Activated naive CD8-positive, alpha-beta T cell (primary cell): ENCODE data around the gene GALNT9.
"Not testable (repeated sequence)": the region's sequence is repeated elsewhere in the genome, so short reads cannot be mapped to it uniquely, and the experiment has no call there.

ENCODE experiments used
- H3K27ac Mint-ChIP-seq: one replicate; pipeline ENCODE4 v1.8.0; 2021; ENCODE audit warnings: mixed read lengths
- H3K27me3 Mint-ChIP-seq: one replicate; pipeline ENCODE4 v1.8.0; 2021; ENCODE audit warnings: mixed read lengths
- H3K36me3 Mint-ChIP-seq: one replicate; pipeline ENCODE4 v1.8.0; 2021; ENCODE audit warnings: mixed read lengths
- H3K4me1 Mint-ChIP-seq: one replicate; pipeline ENCODE4 v1.8.0; 2021; ENCODE audit warnings: low read depth, mixed read lengths
- H3K4me3 Mint-ChIP-seq: one replicate; pipeline ENCODE4 v1.8.0; 2021; ENCODE audit warnings: mild to moderate bottlenecking, mixed read lengths
- H3K9me3 Mint-ChIP-seq: one replicate; pipeline ENCODE4 v1.8.0; 2021; ENCODE audit warnings: low read depth, mixed read lengths

Gene GALNT9

DNA sequence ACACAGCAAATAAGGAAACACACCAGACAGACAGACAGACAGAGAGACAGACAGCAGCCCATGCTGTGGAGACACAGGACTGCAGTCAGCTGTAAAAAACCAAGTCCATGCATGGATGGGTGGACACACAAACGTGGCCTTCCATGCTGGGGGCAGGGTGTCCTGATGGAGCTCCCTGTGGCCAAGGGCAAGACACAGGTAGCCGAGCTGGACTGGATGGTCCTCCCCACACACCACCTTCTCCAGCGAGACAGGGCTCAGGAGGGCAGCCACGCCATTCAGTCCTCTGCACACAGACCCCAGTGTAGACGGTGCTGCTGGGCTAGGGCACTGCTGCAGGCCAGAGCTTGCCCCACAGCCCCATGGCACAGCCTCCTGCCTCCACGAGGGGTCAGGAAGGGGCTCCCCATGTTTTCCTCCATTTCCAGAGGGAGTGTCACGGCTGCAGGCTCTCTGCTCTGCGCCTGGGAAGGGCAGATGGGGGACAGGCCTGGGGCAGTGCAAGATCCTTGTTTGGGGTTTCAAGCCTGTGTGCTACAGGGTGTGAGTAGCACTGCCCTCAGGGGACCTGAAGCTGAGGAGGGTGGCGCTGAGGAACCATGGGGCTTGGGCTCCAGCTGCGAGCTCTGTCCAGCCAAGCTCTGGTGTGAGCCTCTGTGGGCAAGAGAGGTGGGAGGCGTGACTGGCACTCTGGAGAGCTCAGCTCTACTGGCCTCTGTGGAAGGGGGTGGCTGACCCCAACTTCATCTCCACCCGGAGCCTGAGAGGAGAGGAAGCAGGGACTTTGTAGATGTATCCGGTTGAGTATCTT lies 67.9 kb downstream of the GALNT9 start:
- Mint-ChIP-seq H3K9me3 (no peaks in the 10 kb centered on the region), H3K36me3 (no peaks in the 10 kb centered on the region), H3K4me1 (no peaks in the 10 kb centered on the region), H3K4me3 (no peak overlapping the region), H3K27ac (no peak overlapping the region), H3K27me3 (peaks cover 4% of the 10 kb centered on the region)

DNA sequence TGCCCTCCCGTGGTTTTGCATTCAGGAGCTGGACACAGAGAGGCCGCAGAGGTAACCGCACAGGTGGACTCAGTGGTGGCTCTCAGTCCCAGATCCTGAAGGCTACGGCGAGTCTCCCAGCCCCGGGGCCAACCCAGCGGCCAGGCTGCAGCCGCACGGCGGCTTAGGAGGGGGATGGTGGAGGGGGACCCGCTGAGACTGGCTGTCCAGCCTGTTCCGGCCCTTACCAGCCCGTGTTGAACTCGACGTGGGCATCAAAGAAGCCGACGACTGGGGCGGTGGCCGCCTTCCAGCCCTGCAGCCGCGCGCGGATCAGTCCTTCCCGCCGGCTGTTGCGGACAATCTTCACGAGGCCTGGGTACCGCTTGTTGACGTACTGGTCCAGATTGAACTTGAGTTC lies 68.7 kb downstream of the GALNT9 start:
- Mint-ChIP-seq H3K36me3 (no peaks in the 10 kb centered on the region), H3K4me1 (no peaks in the 10 kb centered on the region), H3K4me3 (no peak overlapping the region), H3K27ac (no peak overlapping the region), H3K27me3 (peaks cover 4% of the 10 kb centered on the region), H3K9me3 (no peaks in the 10 kb centered on the region)

DNA sequence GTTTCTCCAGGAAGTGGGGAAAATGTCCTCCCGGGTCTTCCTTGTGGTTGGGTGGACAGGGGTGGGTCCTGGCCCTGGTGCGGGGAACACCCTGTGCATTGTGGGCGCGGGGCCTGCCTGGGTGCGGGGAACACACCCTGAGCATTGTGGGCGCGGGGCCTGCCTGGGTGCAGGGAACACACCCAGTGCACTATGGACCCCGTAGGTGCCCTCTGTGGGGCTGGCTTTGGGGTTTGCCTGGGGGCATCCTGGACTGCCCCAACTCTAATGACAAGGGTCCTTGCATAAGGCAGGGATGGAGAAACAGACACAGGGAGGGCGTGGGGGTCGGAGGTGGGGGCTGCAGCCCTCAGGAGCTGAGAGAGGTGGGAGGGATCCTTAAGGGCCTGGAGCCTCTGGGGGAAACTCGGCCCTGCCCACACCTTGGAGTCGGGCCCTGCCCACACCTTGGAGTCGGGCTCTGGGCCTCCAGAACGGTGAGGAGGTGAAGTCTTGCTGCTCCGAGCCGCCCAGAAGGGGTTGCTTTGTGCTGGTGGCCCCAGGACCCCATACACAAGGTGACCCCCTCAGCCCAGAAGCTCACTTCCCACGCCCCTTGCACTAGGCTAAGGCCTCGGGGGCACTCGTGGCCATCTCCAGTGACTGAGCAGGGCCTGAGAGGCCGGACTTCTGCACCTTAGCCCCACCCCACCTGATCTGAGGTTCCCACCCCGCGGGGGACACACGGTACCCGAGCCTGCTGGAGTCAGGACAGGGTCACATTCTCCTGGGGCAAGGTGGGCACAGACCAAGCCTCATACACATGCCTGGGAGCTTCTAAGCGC lies 69.3 kb downstream of the GALNT9 start:
- H3K27me3 Mint-ChIP-seq = peaks cover 4% of the 10 kb centered on the region
- no peak overlapping the region for H3K4me3 Mint-ChIP-seq
- no peaks in the 10 kb centered on the region for H3K9me3 Mint-ChIP-seq
- no peaks in the 10 kb centered on the region for H3K4me1 Mint-ChIP-seq
- no peak overlapping the region for H3K27ac Mint-ChIP-seq
- H3K36me3 Mint-ChIP-seq = no peaks in the 10 kb centered on the region

DNA sequence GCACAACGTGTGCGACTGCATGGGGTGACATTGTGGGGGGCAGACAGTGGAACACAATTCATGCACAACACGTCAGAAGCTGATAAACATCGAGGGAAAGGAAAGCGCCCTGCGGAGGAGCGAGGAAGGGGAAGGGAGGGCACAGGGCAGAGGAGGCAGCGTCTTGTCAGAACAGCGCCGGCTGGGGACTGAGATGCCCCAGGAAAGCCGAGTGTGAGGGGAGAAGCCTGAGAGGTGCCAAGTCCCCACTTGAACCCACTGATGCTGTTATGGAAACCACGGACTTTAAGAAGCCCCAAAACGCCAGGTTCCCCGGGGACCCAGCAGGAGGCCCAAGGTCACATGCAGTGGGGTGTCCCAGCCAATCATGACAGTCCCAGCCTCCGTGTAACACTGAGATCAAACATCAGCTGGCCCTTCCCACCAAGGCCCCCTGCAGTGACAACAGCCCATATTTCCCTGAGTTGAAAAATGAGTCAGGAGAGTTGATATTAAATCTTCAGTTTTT lies 70.0 kb downstream of the GALNT9 start:
- H3K4me3 Mint-ChIP-seq = no peak overlapping the region
- no peaks in the 10 kb centered on the region for H3K4me1 Mint-ChIP-seq
- no peak overlapping the region for H3K27ac Mint-ChIP-seq
- no peaks in the 10 kb centered on the region for H3K9me3 Mint-ChIP-seq
- peaks cover 4% of the 10 kb centered on the region for H3K27me3 Mint-ChIP-seq
- H3K36me3 Mint-ChIP-seq = no peaks in the 10 kb centered on the region

DNA sequence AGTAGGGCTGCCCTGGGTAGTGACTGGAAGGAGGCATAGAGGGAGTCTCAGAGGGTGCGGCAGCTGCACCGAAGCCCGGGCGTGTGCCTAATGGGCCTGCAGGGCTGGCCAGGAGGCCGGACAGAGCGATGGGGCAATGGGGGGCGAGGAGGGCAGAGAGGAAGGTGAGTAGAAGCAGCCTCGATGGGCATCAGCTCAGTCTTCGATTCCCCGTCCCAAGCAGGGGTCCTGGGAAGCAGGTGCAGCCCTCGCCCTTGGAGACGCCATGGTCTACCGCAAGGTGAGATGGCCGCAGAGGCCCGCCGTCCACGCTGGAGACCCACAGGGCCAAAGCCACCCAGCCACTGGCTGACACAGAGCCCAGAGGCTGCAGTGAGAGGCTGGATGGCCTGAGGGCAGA lies 70.8 kb downstream of the GALNT9 start:
- Mint-ChIP-seq H3K4me3 (no peak overlapping the region), H3K9me3 (no peaks in the 10 kb centered on the region), H3K4me1 (no peaks in the 10 kb centered on the region), H3K36me3 (no peaks in the 10 kb centered on the region), H3K27ac (no peak overlapping the region), H3K27me3 (peaks cover 4% of the 10 kb centered on the region)

DNA sequence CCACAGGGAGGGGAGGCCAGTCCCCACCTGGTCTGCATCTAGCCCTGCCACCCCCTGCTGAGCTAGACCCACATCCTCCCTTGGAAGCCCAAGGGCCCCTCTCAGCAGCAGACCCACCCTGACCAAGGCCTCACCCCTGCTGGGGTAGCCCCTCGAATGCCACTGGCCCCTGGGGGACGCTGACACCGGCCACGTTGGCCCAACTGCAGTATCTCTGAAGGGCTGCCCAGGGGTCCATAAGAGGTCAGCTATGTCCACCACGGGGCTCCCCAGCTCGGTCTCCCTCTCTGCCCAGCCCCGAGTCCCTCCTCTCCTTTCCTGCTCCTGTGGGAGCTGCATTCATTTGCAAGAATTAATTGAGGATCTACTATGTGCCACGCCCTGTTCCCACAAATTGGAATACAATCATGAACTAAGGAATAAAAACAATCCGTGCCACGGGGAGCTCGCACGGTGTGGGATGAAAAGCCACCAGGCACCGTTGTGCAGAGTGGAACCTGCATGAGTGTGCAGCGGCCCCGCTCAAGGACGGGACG lies 71.4 kb downstream of the GALNT9 start:
- no peak overlapping the region for H3K27ac Mint-ChIP-seq
- H3K4me1 Mint-ChIP-seq = no peaks in the 10 kb centered on the region
- peaks cover 2% of the 10 kb centered on the region for H3K27me3 Mint-ChIP-seq
- no peak overlapping the region for H3K4me3 Mint-ChIP-seq
- H3K9me3 Mint-ChIP-seq = no peaks in the 10 kb centered on the region
- H3K36me3 Mint-ChIP-seq = no peaks in the 10 kb centered on the region

DNA sequence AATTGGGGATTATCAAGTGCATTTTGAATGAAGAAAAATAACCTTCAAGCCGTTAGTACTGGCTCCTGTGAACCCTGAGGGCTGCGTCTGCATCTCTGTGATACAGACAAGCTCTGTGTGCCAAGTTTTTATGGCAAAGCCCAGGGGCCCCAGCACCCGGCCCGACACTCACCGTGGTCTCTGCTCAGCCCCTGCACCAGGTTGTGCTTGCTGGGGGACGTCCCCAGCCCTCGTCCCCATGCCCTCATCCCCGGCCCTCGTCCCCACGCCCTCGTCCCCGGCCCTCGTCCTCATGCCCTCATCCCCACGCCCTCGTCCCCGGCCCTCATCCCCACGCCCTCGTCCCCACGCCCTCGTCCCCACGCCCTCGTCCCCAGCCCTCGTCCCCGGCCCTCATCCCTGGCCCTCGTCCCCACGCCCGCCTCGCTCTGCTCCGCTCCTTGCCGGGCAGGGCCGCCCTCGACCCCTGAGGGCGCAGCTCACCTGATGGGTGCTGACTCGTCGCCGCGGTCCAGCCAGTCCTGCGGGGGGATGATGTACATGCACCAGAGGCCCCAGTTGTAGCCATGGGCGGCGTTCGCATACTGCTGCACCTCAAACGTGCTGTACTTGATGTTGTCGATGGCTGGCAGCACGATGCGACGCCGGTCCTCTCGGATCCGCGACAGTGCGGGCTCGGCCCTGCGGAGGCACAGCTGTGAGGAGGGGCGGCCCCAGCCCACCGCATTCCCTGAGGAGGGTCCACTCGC lies 72.0 kb downstream of the GALNT9 start:
- H3K9me3 Mint-ChIP-seq = no peaks in the 10 kb centered on the region
- peaks cover 2% of the 10 kb centered on the region for H3K27me3 Mint-ChIP-seq
- no peak overlapping the region for H3K27ac Mint-ChIP-seq
- no peaks in the 10 kb centered on the region for H3K36me3 Mint-ChIP-seq
- no peaks in the 10 kb centered on the region for H3K4me1 Mint-ChIP-seq
- H3K4me3 Mint-ChIP-seq = no peak overlapping the region

DNA sequence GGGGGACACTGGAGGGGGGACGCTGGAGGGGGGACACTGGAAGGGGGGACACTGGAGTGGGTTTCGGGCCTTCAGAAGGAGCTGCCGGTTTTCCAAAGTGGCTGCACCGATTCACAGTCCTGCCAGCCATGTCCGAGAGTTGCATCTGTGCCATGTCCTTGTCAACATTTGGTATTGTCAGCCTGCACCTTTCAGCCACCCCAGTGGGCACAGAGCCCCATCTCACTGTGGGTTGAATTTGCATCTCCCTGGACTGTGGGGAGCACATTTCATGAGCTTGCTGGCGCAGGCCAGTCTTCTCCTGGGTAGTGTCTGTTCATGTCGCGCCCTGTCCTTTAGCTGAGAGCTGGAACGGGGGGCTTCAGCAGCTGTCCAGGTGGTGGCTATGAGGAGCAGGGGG lies 72.7 kb downstream of the GALNT9 start:
- no peaks in the 10 kb centered on the region for H3K9me3 Mint-ChIP-seq
- no peaks in the 10 kb centered on the region for H3K36me3 Mint-ChIP-seq
- no peaks in the 10 kb centered on the region for H3K4me1 Mint-ChIP-seq
- H3K4me3 Mint-ChIP-seq = no peak overlapping the region
- no peak overlapping the region for H3K27ac Mint-ChIP-seq
- H3K27me3 Mint-ChIP-seq = peaks cover 2% of the 10 kb centered on the region

DNA sequence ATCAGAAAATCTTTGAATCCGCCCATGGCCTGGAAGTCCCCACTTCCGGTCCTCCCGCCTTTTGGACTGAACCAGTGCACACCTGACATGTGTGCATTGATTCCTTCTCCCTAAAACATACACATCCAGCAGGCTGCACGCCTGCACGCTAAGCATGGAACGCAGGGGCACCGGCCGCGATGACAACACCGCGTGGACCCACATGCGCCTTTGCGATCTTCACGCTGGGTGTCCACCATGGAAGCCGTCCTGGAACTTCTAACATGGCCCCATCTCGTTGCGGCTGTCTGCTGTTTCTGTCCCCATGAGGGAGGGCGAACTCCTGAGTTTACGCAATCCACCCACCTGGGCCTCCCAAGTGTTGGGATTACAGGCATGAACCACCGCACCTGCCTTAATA lies 73.7 kb downstream of the GALNT9 start:
- Mint-ChIP-seq H3K9me3 (no peaks in the 10 kb centered on the region), H3K4me1 (no peaks in the 10 kb centered on the region), H3K27ac (no peak overlapping the region), H3K27me3 (no peaks in the 10 kb centered on the region), H3K4me3 (no peak overlapping the region), H3K36me3 (no peaks in the 10 kb centered on the region)

DNA sequence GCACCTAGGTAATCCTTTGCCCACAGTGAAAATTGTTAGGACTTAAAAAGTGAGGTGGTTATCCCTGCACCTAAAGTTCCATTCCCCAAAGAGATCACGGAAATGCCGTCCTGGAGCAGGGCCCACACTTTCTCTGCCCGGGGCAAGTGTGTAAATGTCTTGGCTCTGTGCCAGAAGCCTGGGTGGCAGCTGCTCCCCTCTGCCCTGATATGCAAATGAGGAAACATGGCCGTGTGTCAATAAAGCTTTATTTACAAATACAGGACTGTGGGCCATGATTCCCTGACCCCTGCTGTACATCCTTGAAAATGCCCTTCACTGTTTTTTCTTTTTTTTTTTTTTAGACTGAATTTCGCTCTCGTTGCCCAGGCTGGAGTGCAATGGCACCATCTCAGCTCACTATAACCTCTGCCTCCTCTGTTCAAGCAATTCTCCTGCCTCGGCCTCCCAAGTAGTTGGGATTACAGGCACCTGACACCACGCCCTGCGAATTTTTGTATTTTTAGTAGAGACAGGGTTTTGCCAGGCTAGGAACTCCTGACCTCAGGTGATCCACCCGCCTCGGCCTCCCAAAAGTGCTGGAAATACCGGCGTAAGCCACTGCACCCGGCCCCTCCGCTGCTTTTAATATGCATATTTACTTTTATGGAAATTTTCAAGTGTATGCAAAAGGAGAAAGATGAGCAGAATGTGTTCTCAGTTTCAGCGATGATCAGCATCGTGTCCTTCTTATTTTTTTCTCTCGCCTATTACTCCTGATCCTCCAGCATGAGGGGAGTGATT lies 75.5 kb downstream of the GALNT9 start:
- Mint-ChIP-seq H3K4me1 (no peaks in the 10 kb centered on the region), H3K36me3 (no peaks in the 10 kb centered on the region), H3K27ac (no peak overlapping the region), H3K27me3 (no peaks in the 10 kb centered on the region), H3K4me3 (no peak overlapping the region), H3K9me3 (no peaks in the 10 kb centered on the region)

DNA sequence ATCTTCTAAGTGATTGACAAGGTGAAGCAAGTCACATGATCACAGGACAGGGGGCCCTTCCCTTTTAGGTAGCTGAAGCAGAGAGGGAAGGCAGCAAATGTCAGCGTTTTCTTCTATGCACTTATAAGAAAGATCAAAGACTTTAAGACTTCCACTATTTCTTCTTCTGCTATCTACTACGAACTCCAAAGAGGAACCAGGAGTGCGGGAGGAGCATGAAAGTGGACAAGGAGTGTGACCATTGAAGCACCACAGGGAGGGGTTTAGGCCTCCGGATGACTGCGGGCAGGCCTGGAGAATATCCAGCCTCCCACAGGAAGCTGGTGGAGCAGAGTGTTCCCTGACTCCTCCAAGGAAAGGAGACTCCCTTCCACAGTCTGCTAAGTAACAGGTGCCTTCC lies 76.4 kb downstream of the GALNT9 start:
- H3K4me1 Mint-ChIP-seq, H3K36me3 Mint-ChIP-seq, H3K9me3 Mint-ChIP-seq, H3K27me3 Mint-ChIP-seq, H3K4me3 Mint-ChIP-seq, H3K27ac Mint-ChIP-seq: not testable (repeated sequence)

DNA sequence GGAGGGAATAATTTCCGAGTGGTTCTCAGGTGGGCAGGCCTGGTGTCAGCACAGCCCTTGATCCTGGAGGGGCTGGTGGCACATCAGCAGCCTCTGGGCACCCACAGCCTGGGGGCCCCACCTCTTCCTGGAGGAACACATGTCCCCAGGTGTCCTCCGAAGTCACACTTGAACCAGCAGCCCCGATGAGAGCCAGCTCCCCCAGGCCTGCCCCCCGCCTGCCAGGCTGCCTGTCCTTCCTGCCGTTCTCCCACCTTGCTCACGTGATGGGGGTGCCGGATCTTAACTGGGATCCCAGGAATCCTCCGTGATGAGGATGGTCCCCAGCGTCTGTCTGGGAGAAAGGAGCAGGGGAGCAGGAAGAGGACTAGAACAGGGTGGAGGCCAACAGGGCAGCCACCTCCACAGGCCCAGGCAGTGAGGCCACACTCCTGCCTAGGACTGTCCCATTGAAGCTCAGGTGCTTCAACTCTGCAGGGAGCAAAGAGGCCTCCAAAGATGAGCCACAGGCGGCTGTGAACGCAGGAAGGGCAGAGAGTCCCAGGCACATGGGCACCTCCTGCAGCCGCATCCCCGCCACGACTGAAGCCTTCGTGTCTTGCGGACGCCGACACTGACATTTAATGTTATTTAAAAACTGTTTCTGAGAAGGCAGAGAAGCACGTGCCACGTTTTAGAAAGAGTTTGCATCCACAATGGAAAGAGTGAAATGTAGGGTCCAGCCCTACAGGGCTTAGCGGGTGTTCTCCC lies 77.5 kb downstream of the GALNT9 start:
- Mint-ChIP-seq H3K27me3 (peaks cover 3% of the 10 kb centered on the region), H3K9me3 (no peaks in the 10 kb centered on the region), H3K36me3 (no peaks in the 10 kb centered on the region), H3K27ac (peak overlapping the region; percentile 46), H3K4me3 (no peak overlapping the region), H3K4me1 (no peaks in the 10 kb centered on the region)

DNA sequence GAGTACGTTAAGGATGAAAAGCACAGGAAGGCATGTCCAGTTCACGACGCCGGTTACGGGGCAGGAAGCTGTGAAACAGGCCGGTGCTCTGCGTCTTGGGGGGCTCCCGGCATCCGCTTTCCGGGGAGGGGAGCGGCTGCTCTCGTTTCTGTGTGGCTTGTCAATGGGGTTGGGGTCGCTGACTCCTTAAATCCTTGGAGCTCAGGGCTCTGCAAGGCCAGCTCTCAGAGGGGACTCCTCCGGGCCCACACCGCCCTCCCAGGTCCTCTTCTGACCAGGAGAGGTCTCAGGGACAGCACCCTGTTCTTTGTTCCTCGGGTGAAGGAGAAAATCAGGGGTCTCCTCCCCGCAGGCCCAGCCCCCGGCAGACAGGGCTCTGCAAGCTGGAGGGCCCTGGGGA lies 78.1 kb downstream of the GALNT9 start:
- Mint-ChIP-seq H3K27ac (no peak overlapping the region), H3K27me3 (peaks cover 3% of the 10 kb centered on the region), H3K9me3 (no peaks in the 10 kb centered on the region), H3K4me3 (no peak overlapping the region), H3K36me3 (no peaks in the 10 kb centered on the region), H3K4me1 (no peaks in the 10 kb centered on the region)

DNA sequence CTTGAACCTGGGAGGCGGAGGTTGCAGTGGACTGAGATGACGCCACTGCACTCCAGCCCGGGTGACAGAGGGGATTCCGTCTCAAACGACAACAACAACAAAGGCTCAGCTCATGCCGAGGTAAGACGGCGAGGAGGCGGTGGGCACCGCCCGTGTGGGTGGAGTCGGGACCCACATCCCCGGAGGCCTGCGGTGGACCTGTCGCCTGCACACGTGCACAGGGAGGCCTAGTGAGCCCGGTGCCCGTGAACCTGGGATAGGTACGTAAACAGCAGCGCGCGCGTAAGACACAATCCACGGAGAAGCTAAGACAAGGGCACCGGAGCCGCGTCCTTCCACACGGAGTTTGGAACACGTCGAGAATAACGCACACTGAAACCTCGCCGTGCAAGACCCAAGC lies 78.7 kb downstream of the GALNT9 start:
- Mint-ChIP-seq H3K27ac (no peak overlapping the region), H3K9me3 (no peaks in the 10 kb centered on the region), H3K36me3 (no peaks in the 10 kb centered on the region), H3K4me3 (no peak overlapping the region), H3K4me1 (no peaks in the 10 kb centered on the region), H3K27me3 (peaks cover 3% of the 10 kb centered on the region)
